GM12878 (cell line): ENCODE results near the gene STXBP4. TPM values are rescaled to one million over a fixed set of nuclear protein-coding genes. Genes with fewer than 3 reads are reported as not detected.

ENCODE experiments used
- ATAC-seq: fragments of 200-7000 bp; cut with Tn5 transposase; 3 replicates; pipeline ENCODE4 v1.9.1; 2020; ENCODE audit warnings: mild to moderate bottlenecking, moderate library complexity
- BruUV-seq: library from RNA; stranded (reverse); fragments of 400-500 nt; replicated peaks from 2 replicates; lab custom pipeline; 2021; lab: Mats Ljungman, UMichigan
- CTCF ChIA-PET: fragments of 300-600 bp; sonication (Branson Sonifier 250); formaldehyde crosslinking; extraction: SDS; loops from one replicate; lab custom pipeline; 2021; ENCODE audit warnings: inconsistent platforms; lab: Yijun Ruan, JAX
- POLR2A ChIA-PET: fragments of 350-600 bp; formaldehyde crosslinking; extraction: SDS; loops from one replicate; lab custom pipeline; 2021; ENCODE audit warnings: inconsistent platforms; lab: Charles Lee
- RAD21 ChIA-PET: fragments of 300-600 bp; sonication (Branson Sonifier 250); formaldehyde crosslinking; loops from one replicate; lab custom pipeline; 2023; ENCODE audit warnings: antibody characterized with exemption; ENCODE audit not compliant: unreplicated experiment; lab: Charles Lee
- SMC1A ChIA-PET: fragments of 300-600 bp; sonication (Branson Sonifier 250); formaldehyde crosslinking; loops from one replicate; lab custom pipeline; 2023; ENCODE audit not compliant: unreplicated experiment, uncharacterized antibody; lab: Charles Lee
- DNase-seq: peaks from one replicate; pipeline ENCODE4 v3.0.0-alpha.2; 2011; ENCODE audit warnings: low read depth, low spot score
- FAIRE-seq: peaks from 3 replicates; lab custom pipeline; 2011; peaks lifted over from hg19 to GRCh38; lab: Jason Lieb, UNC
- H2AFZ ChIP-seq: 2 replicates; pipeline ENCODE4 v1.6.0; 2011; ENCODE audit warnings: low read depth, low read length, control low read depth; ENCODE audit not compliant: control insufficient read depth
- H3K27ac ChIP-seq: 2 replicates; pipeline ENCODE4 v1.5.1; 2011; ENCODE audit warnings: control low read depth; ENCODE audit not compliant: control insufficient read depth, insufficient read depth
- H3K27me3 ChIP-seq, 2 experiments: replicated peaks in 1 of 2; 2 replicates each; pipeline versions ENCODE4 v1.6.0 to v1.6.1; 2011; ENCODE audit warnings: low read length in 1 of 2; ENCODE audit not compliant: control insufficient read depth in 2 of 2, insufficient read depth in 2 of 2
- H3K36me3 ChIP-seq, 2 experiments: 2 replicates each; pipeline ENCODE4 v1.5.1; 2011; ENCODE audit warnings: low read length in 1 of 2; ENCODE audit not compliant: control insufficient read depth in 2 of 2, insufficient read depth in 2 of 2
- H3K4me1 ChIP-seq: 2 replicates; pipeline ENCODE4 v1.6.1; 2011; ENCODE audit warnings: mild to moderate bottlenecking, low read length, moderate library complexity, mixed read lengths; ENCODE audit not compliant: control insufficient read depth, insufficient read depth
- H3K4me2 ChIP-seq: 2 replicates; pipeline ENCODE4 v1.6.0; 2011; ENCODE audit warnings: control low read depth; ENCODE audit not compliant: control insufficient read depth, insufficient read depth
- H3K4me3 ChIP-seq: fragments of 200-600 bp; sonication (generic); 2 replicates; pipeline ENCODE4 v1.5.1; 2016
- H3K79me2 ChIP-seq: 2 replicates; pipeline ENCODE4 v1.6.0; 2011; ENCODE audit warnings: low read length; ENCODE audit not compliant: control insufficient read depth, insufficient read depth
- H3K9ac ChIP-seq: 2 replicates; pipeline ENCODE4 v1.8.0; 2011; ENCODE audit warnings: low read length, control low read depth, mixed read lengths; ENCODE audit not compliant: control insufficient read depth, insufficient read depth
- H3K9me3 ChIP-seq: replicated peaks from 3 replicates; pipeline ENCODE4 v1.5.1; 2011; ENCODE audit warnings: mild to moderate bottlenecking, low read length; ENCODE audit not compliant: control insufficient read depth, insufficient read depth
- H4K20me1 ChIP-seq: 2 replicates; pipeline ENCODE4 v1.6.0; 2011; ENCODE audit not compliant: control insufficient read depth, insufficient read depth
- BRCA1 ChIP-seq: IDR thresholded peaks from 2 replicates; pipeline ENCODE4 v1.6.1; 2011; ENCODE audit warnings: low read depth, low read length, improper control_type of control experiment
- RAD21 ChIP-seq: IDR thresholded peaks from 2 replicates; pipeline ENCODE4 v1.6.1; 2011; ENCODE audit warnings: mild to moderate bottlenecking, low read depth, low read length, moderate library complexity; ENCODE audit not compliant: insufficient read depth
- SMARCA5 ChIP-seq: fragments of 450-650 bp; IDR thresholded peaks from 2 replicates; pipeline ENCODE4 v1.6.1; 2017; ENCODE audit warnings: mild to moderate bottlenecking
- SMC3 ChIP-seq: IDR thresholded peaks from 2 replicates; pipeline ENCODE4 v1.6.1; 2011; ENCODE audit warnings: low read length, improper control_type of control experiment, borderline replicate concordance
- WGBS: methylation state at CpG from one replicate; pipeline ENCODE4 v1.1.6; 2016; ENCODE audit warnings: low lambda C conversion rate; ENCODE audit not compliant: insufficient replicate concordance, insufficient coverage; ENCODE audit errors: missing lambda C conversion rate; 5-methylcytosine and 5-hydroxymethylcytosine counted together
- in situ Hi-C: fragments of 300-500 bp; cut with MboI; formaldehyde crosslinking; loops from 9 replicates; pipeline ENCODE4 v1.14.3; 2018; ENCODE audit warnings: mixed read lengths
- intact Hi-C: fragments of 100-400 bp; cut with micrococcal nuclease; formaldehyde crosslinking; loops from one replicate; pipeline ENCODE4 v1.14.2; 2022; ENCODE audit not compliant: unreplicated experiment
- polyA plus RNA-seq, 11 experiments: library from polyadenylated mRNA; depleted of rRNA in 4 of 11; unstranded in 6 of 11; stranded (reverse) in 5 of 11; fragments of >200 nt; fragmentation: Nextera tagmentation in 4 of 11; fragmentation: Illumina TruSeq in 1 of 11; extraction: Ambion mirVana in 4 of 11; extraction: Trizol in 1 of 11; gene quantifications; 1 replicate in 1 of 11; 2 replicates in 10 of 11; pipeline versions ENCODE4 v1.2.1 to v1.2.3, GENCODE V29; 2011 to 2016; ENCODE audit warnings: inconsistent platforms in 2 of 11, missing spikeins in 2 of 11, low read depth in 1 of 11
- total RNA-seq, 4 experiments: library from RNA; depleted of rRNA in 3 of 4; stranded (reverse); fragments of >200 nt in 3 of 4; fragmentation: Illumina TruSeq in 1 of 4; extraction: Trizol in 1 of 4; gene quantifications; 2 replicates each; pipeline versions ENCODE4 v1.2.1 to v1.2.3, GENCODE V29; 2013 to 2021
- TF ChIP-seq, protein P1 (sequence below): IDR thresholded peaks from 2 replicates; pipeline ENCODE4 v1.6.1; 2011; ENCODE audit warnings: low read depth, mild to moderate bottlenecking, low read length, moderate library complexity, borderline replicate concordance; ENCODE audit errors: extremely low read depth
- TF ChIP-seq, protein P2 (sequence below), 3 experiments: IDR thresholded peaks in 2 of 3; conservative IDR thresholded peaks in 1 of 3; 2 replicates each; pipeline ENCODE4 v1.5.1; 2011; ENCODE audit warnings: low read depth in 3 of 3, low read length in 3 of 3, mild to moderate bottlenecking in 3 of 3, control low read depth in 2 of 3, moderate library complexity in 2 of 3, inconsistent platforms in 1 of 3, mixed read lengths in 1 of 3; ENCODE audit not compliant: control insufficient read depth in 2 of 3, insufficient read depth in 1 of 3; ENCODE audit errors: extremely low read depth in 1 of 3

Gene STXBP4
- total and polyA plus RNA-seq, 10 of the 15 experiments (the other 5 are each of a cell fraction or from before 2014, with no cell fraction given) = 4.3 to 11.0 (median 6.7) TPM

DNA sequence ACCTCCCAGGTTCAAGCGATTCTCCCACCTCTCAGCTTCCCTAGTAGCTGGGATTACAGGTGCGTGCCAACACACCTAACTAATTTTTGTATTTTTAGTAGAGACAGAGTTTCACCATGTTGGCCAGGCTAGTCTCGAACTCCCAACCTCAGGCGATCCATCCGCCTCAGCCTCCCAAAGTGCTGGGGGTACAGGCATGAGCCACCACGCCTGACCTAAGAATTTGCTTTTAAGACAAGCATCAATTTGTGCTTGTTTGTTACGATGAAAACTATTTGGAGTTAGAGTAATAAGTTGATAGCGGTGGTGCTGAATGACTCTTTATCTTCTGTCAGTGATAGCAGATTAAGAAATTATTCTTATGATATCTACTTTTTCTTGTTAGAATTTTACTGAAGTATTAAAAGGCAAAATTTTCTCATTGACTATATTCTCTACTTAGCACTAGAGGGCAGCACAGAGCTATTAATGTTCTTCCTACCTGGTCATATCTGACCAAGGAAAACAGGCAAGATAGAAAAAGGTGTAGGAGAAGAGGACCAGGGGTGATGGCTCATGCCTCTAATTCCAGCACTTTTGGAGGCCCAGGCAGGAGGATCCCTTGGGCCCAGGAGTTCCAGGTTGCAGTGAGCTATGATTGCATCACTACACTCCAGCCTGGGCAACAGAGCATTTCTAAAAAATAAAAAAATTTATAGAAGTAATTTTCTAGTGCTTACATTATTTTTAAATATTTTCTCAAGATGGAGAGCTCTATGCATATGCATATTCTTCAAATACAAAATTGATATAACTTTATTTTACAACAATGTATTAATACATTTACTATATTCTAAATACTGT lies 24.5 kb downstream of the STXBP4 start:
- 0 out of 4 replicates have a peak, but pooled peaks cover 0 to 4% of the 10 kb centered on the region in 2 experiments for H3K36me3 ChIP-seq
- POLR2A ChIA-PET = no interaction called here
- no peak overlapping the region for H3K4me3 ChIP-seq
- H3K9ac ChIP-seq = no peak overlapping the region
- no peak overlapping the region for H3K4me2 ChIP-seq
- H3K27ac ChIP-seq = no peak overlapping the region
- DNase-seq (no peak), ATAC-seq (peak; percentile 79), FAIRE-seq (peak; percentile 99)
- SMC1A ChIA-PET = interaction anchor here (0.7 to 6.3 kb wide), 28 partner anchors 8 to 521 kb away, joined by 3 to 34 read pairs (median 6); no protein-coding TSS in a partner anchor
- in situ Hi-C loops (loop anchor here (5.0 to 10.0 kb wide), 3 partner anchors 299 to 522 kb away; partner anchors contain the start of gene SMIM36), intact Hi-C loops (loop anchor here (1.0 to 2.0 kb wide), 3 partner anchors 303 to 522 kb away; no protein-coding TSS in a partner anchor)
- RAD21 ChIA-PET = interaction anchor here (0.6 to 3.7 kb wide), 14 partner anchors 13 to 1117 kb away, joined by 3 to 26 read pairs (median 4); no protein-coding TSS in a partner anchor
- BruUV-seq = no TSS peak
- H4K20me1 ChIP-seq = no peaks in the 10 kb centered on the region
- no peak overlapping the region for H2AFZ ChIP-seq
- CTCF ChIA-PET = interaction anchor here (0.5 to 6.7 kb wide), 45 partner anchors 8 to 521 kb away, joined by 3 to 95 read pairs (median 4); no protein-coding TSS in a partner anchor
- no peaks in the 10 kb centered on the region for H3K4me1 ChIP-seq
- no peaks in the 10 kb centered on the region for H3K79me2 ChIP-seq
- WGBS = 63% methylated on average over 8 of the region's 8 CpGs
- no peaks in the 10 kb centered on the region for H3K27me3 ChIP-seq
- TF ChIP-seq BRCA1 = no peak
- TF ChIP-seq, protein P1, sequence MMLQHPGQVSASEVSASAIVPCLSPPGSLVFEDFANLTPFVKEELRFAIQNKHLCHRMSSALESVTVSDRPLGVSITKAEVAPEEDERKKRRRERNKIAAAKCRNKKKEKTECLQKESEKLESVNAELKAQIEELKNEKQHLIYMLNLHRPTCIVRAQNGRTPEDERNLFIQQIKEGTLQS = no peak
- TF ChIP-seq RAD21 = peak; percentile 86
- TF ChIP-seq SMC3 = peak; percentile 61; the same call in 1 of the 2 replicates
- TF ChIP-seq SMARCA5 = 0 out of 2 replicates have a peak, but pooled peaks have one; percentile 19
- TF ChIP-seq, protein P2, sequence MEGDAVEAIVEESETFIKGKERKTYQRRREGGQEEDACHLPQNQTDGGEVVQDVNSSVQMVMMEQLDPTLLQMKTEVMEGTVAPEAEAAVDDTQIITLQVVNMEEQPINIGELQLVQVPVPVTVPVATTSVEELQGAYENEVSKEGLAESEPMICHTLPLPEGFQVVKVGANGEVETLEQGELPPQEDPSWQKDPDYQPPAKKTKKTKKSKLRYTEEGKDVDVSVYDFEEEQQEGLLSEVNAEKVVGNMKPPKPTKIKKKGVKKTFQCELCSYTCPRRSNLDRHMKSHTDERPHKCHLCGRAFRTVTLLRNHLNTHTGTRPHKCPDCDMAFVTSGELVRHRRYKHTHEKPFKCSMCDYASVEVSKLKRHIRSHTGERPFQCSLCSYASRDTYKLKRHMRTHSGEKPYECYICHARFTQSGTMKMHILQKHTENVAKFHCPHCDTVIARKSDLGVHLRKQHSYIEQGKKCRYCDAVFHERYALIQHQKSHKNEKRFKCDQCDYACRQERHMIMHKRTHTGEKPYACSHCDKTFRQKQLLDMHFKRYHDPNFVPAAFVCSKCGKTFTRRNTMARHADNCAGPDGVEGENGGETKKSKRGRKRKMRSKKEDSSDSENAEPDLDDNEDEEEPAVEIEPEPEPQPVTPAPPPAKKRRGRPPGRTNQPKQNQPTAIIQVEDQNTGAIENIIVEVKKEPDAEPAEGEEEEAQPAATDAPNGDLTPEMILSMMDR (IDR thresholded peaks at IDR 0.05 in 2 of 3, conservative IDR thresholded peaks at IDR 0.05 in 1 of 3; ENCODE audit: control insufficient read depth in 2 of 3, extremely low read depth in 1 of 3, insufficient read depth in 1 of 3, low read depth in 3 of 3, low read length in 3 of 3) = peak; percentile 50 to 66 (median 51); a peak in 5 of 6 replicates
- H3K9me3 ChIP-seq = no peaks in the 10 kb centered on the region
